Lung microvascular endothelial cell (primary cell): ENCODE measurements around the gene RCBTB1. TPM values are rescaled to one million over a fixed set of nuclear protein-coding genes. Genes with fewer than 3 reads are reported as not detected.
A peak's percentile ranks its signal among the peaks of the same experiment; 100 is the strongest.
"Not testable (repeated sequence)": the region's sequence is repeated elsewhere in the genome, so short reads cannot be mapped to it uniquely, and the experiment has no call there.

Experiments used
- DNase-seq, 2 donors: peaks; one replicate each; pipeline versions ENCODE4 v3.0.0 to v3.0.0-alpha.2; 2010; ENCODE audit warnings: low read depth in 2 of 2
- total RNA-seq: library from RNA; depleted of rRNA; stranded (reverse); fragments of >200 nt; gene quantifications from 2 replicates; pipeline ENCODE4 v1.2.1, GENCODE V29; 2014

Gene RCBTB1
- total RNA-seq, 1 donor from 2014 or later = 24.4 TPM

GRCh38 chr13:49524740-49525501 lies 60.4 kb downstream of the RCBTB1 start:
- no peak for DNase-seq

- DNase-seq = no peak
Measured at GRCh38 chr13:49521224-49521623, 64.1 kb downstream of the RCBTB1 start.

- DNase-seq = peak; percentile 19 to 20
Measured at GRCh38 chr13:49517461-49517860, 67.9 kb downstream of the RCBTB1 start.

GRCh38 chr13:49516467-49516866 lies 68.9 kb downstream of the RCBTB1 start:
- DNase-seq = no peak

- DNase-seq = no peak
Measured at GRCh38 chr13:49512578-49512977, 72.8 kb downstream of the RCBTB1 start.

GRCh38 chr13:49503951-49504350 lies 81.4 kb downstream of the RCBTB1 start:
- no peak for DNase-seq

GRCh38 chr13:49502954-49503353 lies 82.4 kb downstream of the RCBTB1 start:
- peak in 1 of 2 donors; percentile 88 for DNase-seq

GRCh38 chr13:49499889-49500660 lies 85.3 kb downstream of the RCBTB1 start:
- DNase-seq = peak in 1 of 2 donors; percentile 72

- no peak for DNase-seq
Measured at GRCh38 chr13:49498206-49498605, 87.2 kb downstream of the RCBTB1 start.

GRCh38 chr13:49497272-49497671 lies 88.1 kb downstream of the RCBTB1 start:
- DNase-seq = no peak

GRCh38 chr13:49496837-49497236 lies 88.5 kb downstream of the RCBTB1 start:
- not testable (repeated sequence) for DNase-seq

- peak; percentile 73 to 82 for DNase-seq
Measured at GRCh38 chr13:49495783-49496762, 89.3 kb downstream of the RCBTB1 start, which contains the start of gene PHF11. Gene PHF11 (plus strand): TSS chr13:49495953. CDS start chr13:49496002, 49 bp downstream.

GRCh38 chr13:49494645-49495044 lies 90.7 kb downstream of the RCBTB1 start:
- no peak for DNase-seq

- DNase-seq = no peak
Measured at GRCh38 chr13:49488563-49488962, 96.8 kb downstream of the RCBTB1 start.

Other genes with a start within 250 kb of the RCBTB1 start
- gene CAB39L, start 141.5 kb downstream of the RCBTB1 start, total RNA-seq = 6.2 and 6.3 TPM in 2 replicates
- 3.5 and 6.3 TPM in 2 replicates for gene SETDB2, start 141.3 kb downstream of the RCBTB1 start, total RNA-seq
- gene PHF11, start 89.6 kb downstream of the RCBTB1 start, total RNA-seq = 7.3 and 8.1 TPM in 2 replicates
- gene ARL11, start 42.9 kb upstream of the RCBTB1 start, total RNA-seq = 0.20 and 0.22 TPM in 2 replicates
- 82.8 and 102 TPM in 2 replicates for gene EBPL, start 105.9 kb upstream of the RCBTB1 start, total RNA-seq
- 27.9 and 28.0 TPM in 2 replicates for gene KPNA3, start 207.1 kb upstream of the RCBTB1 start, total RNA-seq